GM12878 (cell line): ENCODE measurements around the gene TMEM38A. TPM values are rescaled to one million over a fixed set of nuclear protein-coding genes. Genes with fewer than 3 reads are reported as not detected.

ENCODE experiments used
- ATAC-seq: fragments of 200-7000 bp; cut with Tn5 transposase; 3 replicates; pipeline ENCODE4 v1.9.1; 2020; ENCODE audit warnings: mild to moderate bottlenecking, moderate library complexity
- BruUV-seq: library from RNA; stranded (reverse); fragments of 400-500 nt; replicated peaks from 2 replicates; lab custom pipeline; 2021; lab: Mats Ljungman, UMichigan
- CTCF ChIA-PET: fragments of 300-600 bp; sonication (Branson Sonifier 250); formaldehyde crosslinking; extraction: SDS; loops from one replicate; lab custom pipeline; 2021; ENCODE audit warnings: inconsistent platforms; lab: Yijun Ruan, JAX
- POLR2A ChIA-PET: fragments of 350-600 bp; formaldehyde crosslinking; extraction: SDS; loops from one replicate; lab custom pipeline; 2021; ENCODE audit warnings: inconsistent platforms; lab: Charles Lee
- RAD21 ChIA-PET: fragments of 300-600 bp; sonication (Branson Sonifier 250); formaldehyde crosslinking; loops from one replicate; lab custom pipeline; 2023; ENCODE audit warnings: antibody characterized with exemption; ENCODE audit not compliant: unreplicated experiment; lab: Charles Lee
- SMC1A ChIA-PET: fragments of 300-600 bp; sonication (Branson Sonifier 250); formaldehyde crosslinking; loops from one replicate; lab custom pipeline; 2023; ENCODE audit not compliant: unreplicated experiment, uncharacterized antibody; lab: Charles Lee
- DNase-seq: peaks from one replicate; pipeline ENCODE4 v3.0.0-alpha.2; 2011; ENCODE audit warnings: low read depth, low spot score
- FAIRE-seq: peaks from 3 replicates; lab custom pipeline; 2011; peaks lifted over from hg19 to GRCh38; lab: Jason Lieb, UNC
- H2AFZ ChIP-seq: 2 replicates; pipeline ENCODE4 v1.6.0; 2011; ENCODE audit warnings: low read depth, low read length, control low read depth; ENCODE audit not compliant: control insufficient read depth
- H3K27ac ChIP-seq: 2 replicates; pipeline ENCODE4 v1.5.1; 2011; ENCODE audit warnings: control low read depth; ENCODE audit not compliant: control insufficient read depth, insufficient read depth
- H3K27me3 ChIP-seq, 2 experiments: replicated peaks in 1 of 2; 2 replicates each; pipeline versions ENCODE4 v1.6.0 to v1.6.1; 2011; ENCODE audit warnings: low read length in 1 of 2; ENCODE audit not compliant: control insufficient read depth in 2 of 2, insufficient read depth in 2 of 2
- H3K36me3 ChIP-seq, 2 experiments: 2 replicates each; pipeline ENCODE4 v1.5.1; 2011; ENCODE audit warnings: low read length in 1 of 2; ENCODE audit not compliant: control insufficient read depth in 2 of 2, insufficient read depth in 2 of 2
- H3K4me1 ChIP-seq: 2 replicates; pipeline ENCODE4 v1.6.1; 2011; ENCODE audit warnings: mild to moderate bottlenecking, low read length, moderate library complexity, mixed read lengths; ENCODE audit not compliant: control insufficient read depth, insufficient read depth
- H3K4me2 ChIP-seq: 2 replicates; pipeline ENCODE4 v1.6.0; 2011; ENCODE audit warnings: control low read depth; ENCODE audit not compliant: control insufficient read depth, insufficient read depth
- H3K4me3 ChIP-seq: fragments of 200-600 bp; sonication (generic); 2 replicates; pipeline ENCODE4 v1.5.1; 2016
- H3K79me2 ChIP-seq: 2 replicates; pipeline ENCODE4 v1.6.0; 2011; ENCODE audit warnings: low read length; ENCODE audit not compliant: control insufficient read depth, insufficient read depth
- H3K9ac ChIP-seq: 2 replicates; pipeline ENCODE4 v1.8.0; 2011; ENCODE audit warnings: low read length, control low read depth, mixed read lengths; ENCODE audit not compliant: control insufficient read depth, insufficient read depth
- H3K9me3 ChIP-seq: replicated peaks from 3 replicates; pipeline ENCODE4 v1.5.1; 2011; ENCODE audit warnings: mild to moderate bottlenecking, low read length; ENCODE audit not compliant: control insufficient read depth, insufficient read depth
- H4K20me1 ChIP-seq: 2 replicates; pipeline ENCODE4 v1.6.0; 2011; ENCODE audit not compliant: control insufficient read depth, insufficient read depth
- ASH2L ChIP-seq: fragments of 300-600, 200-600 bp; sonication (generic); IDR thresholded peaks from 2 replicates; pipeline ENCODE4 v1.6.1; 2017; ENCODE audit warnings: low read depth, mild to moderate bottlenecking, borderline replicate concordance
- CBX5 ChIP-seq: sonication (generic); IDR thresholded peaks from 2 replicates; pipeline ENCODE4 v1.6.1; 2016; ENCODE audit warnings: low read depth, moderate library complexity, mild to moderate bottlenecking, inconsistent platforms
- ELK1 ChIP-seq: IDR thresholded peaks from 2 replicates; pipeline ENCODE4 v1.6.1; 2012; ENCODE audit warnings: low read depth, low read length, improper control_type of control experiment
- HDAC6 ChIP-seq: fragments of 200-600 bp; sonication (generic); IDR thresholded peaks from one replicate; pipeline ENCODE4 v1.8.0; 2017; ENCODE audit warnings: antibody characterized with exemption; ENCODE audit not compliant: unreplicated experiment
- IRF3 ChIP-seq: fragments of 450-650 bp; IDR thresholded peaks from 2 replicates; pipeline ENCODE4 v1.6.1; 2014; ENCODE audit warnings: mild to moderate bottlenecking
- JUNB ChIP-seq: IDR thresholded peaks from 2 replicates; pipeline ENCODE4 v1.6.1; 2016; ENCODE audit warnings: antibody characterized with exemption, mild to moderate bottlenecking
- NFYB ChIP-seq: IDR thresholded peaks from 2 replicates; pipeline ENCODE4 v1.6.1; 2011; ENCODE audit warnings: low read depth, mild to moderate bottlenecking, low read length, improper control_type of control experiment, moderate library complexity; ENCODE audit not compliant: insufficient read depth
- RELB ChIP-seq: fragments of 450-650 bp; IDR thresholded peaks from 2 replicates; pipeline ENCODE4 v1.6.1; 2017; ENCODE audit warnings: low read depth, mild to moderate bottlenecking, moderate library complexity
- SKIL ChIP-seq: fragments of 450-650 bp; IDR thresholded peaks from 2 replicates; pipeline ENCODE4 v1.6.1; 2017; ENCODE audit warnings: mild to moderate bottlenecking, low read depth, inconsistent platforms; ENCODE audit not compliant: poor library complexity, severe bottlenecking
- ZBTB33 ChIP-seq: fragments of 450-650 bp; IDR thresholded peaks from 2 replicates; pipeline ENCODE4 v1.6.1; 2017; ENCODE audit warnings: mild to moderate bottlenecking
- ZNF592 ChIP-seq: fragments of 450-650 bp; IDR thresholded peaks from 2 replicates; pipeline ENCODE4 v1.6.1; 2017; ENCODE audit warnings: mild to moderate bottlenecking, moderate library complexity
- WGBS: methylation state at CpG from one replicate; pipeline ENCODE4 v1.1.6; 2016; ENCODE audit warnings: low lambda C conversion rate; ENCODE audit not compliant: insufficient replicate concordance, insufficient coverage; ENCODE audit errors: missing lambda C conversion rate; 5-methylcytosine and 5-hydroxymethylcytosine counted together
- in situ Hi-C: fragments of 300-500 bp; cut with MboI; formaldehyde crosslinking; loops from 9 replicates; pipeline ENCODE4 v1.14.3; 2018; ENCODE audit warnings: mixed read lengths
- intact Hi-C: fragments of 100-400 bp; cut with micrococcal nuclease; formaldehyde crosslinking; loops from one replicate; pipeline ENCODE4 v1.14.2; 2022; ENCODE audit not compliant: unreplicated experiment
- polyA plus RNA-seq, 11 experiments: library from polyadenylated mRNA; depleted of rRNA in 4 of 11; unstranded in 6 of 11; stranded (reverse) in 5 of 11; fragments of >200 nt; fragmentation: Nextera tagmentation in 4 of 11; fragmentation: Illumina TruSeq in 1 of 11; extraction: Ambion mirVana in 4 of 11; extraction: Trizol in 1 of 11; gene quantifications; 1 replicate in 1 of 11; 2 replicates in 10 of 11; pipeline versions ENCODE4 v1.2.1 to v1.2.3, GENCODE V29; 2011 to 2016; ENCODE audit warnings: inconsistent platforms in 2 of 11, missing spikeins in 2 of 11, low read depth in 1 of 11
- total RNA-seq, 4 experiments: library from RNA; depleted of rRNA in 3 of 4; stranded (reverse); fragments of >200 nt in 3 of 4; fragmentation: Illumina TruSeq in 1 of 4; extraction: Trizol in 1 of 4; gene quantifications; 2 replicates each; pipeline versions ENCODE4 v1.2.1 to v1.2.3, GENCODE V29; 2013 to 2021

TMEM38A gene
- total and polyA plus RNA-seq, 10 of the 15 experiments (the other 5 are each of a cell fraction or from before 2014, with no cell fraction given): 4.5 to 22.2 (median 15.0) TPM

- H3K4me1 ChIP-seq: peaks cover 12% of the 10 kb centered on the region
- in situ Hi-C loops: no loop called here
- no peak for FAIRE-seq
- POLR2A ChIA-PET: interaction anchor here (0.6 kb wide), 1 partner anchor 16 kb away, joined by 4 read pairs; no protein-coding TSS in a partner anchor
- no peak overlapping the region for H3K4me3 ChIP-seq
- H3K36me3 ChIP-seq: peaks cover 17 to 48% of the 10 kb centered on the region in 2 experiments
- TF ChIP-seq HDAC6 (no peak), RELB (no peak), ZBTB33 (no peak), SKIL (no peak), ASH2L (no peak), JUNB (no peak), IRF3 (no peak), NFYB (no peak), ZNF592 (no peak), ELK1 (no peak), CBX5 (no peak)
- no peak for ATAC-seq
- H3K79me2 ChIP-seq: peaks cover 35% of the 10 kb centered on the region
- intact Hi-C loops: no loop called here
- no peak overlapping the region for H3K9ac ChIP-seq
- WGBS: 98% methylated on average over 3 of the region's 3 CpGs
- CTCF ChIA-PET: no interaction called here
- BruUV-seq: no TSS peak
- no peak overlapping the region for H2AFZ ChIP-seq
- DNase-seq: no peak
- no peaks in the 10 kb centered on the region for H3K27me3 ChIP-seq
- SMC1A ChIA-PET: interaction anchor here (0.6 to 1.7 kb wide), 2 partner anchors 30 to 68 kb away, joined by 4 read pairs; no protein-coding TSS in a partner anchor
- peaks cover 18% of the 10 kb centered on the region for H4K20me1 ChIP-seq
- H3K27ac ChIP-seq: no peak overlapping the region
- no peaks in the 10 kb centered on the region for H3K9me3 ChIP-seq
- RAD21 ChIA-PET: no interaction called here
- no peak overlapping the region for H3K4me2 ChIP-seq
Measured at GRCh38 chr19:16654627-16655026, 6.3 kb upstream of the TMEM38A start.
